AG10803 (cell line): Measurements from ENCODE around the gene C12orf43.
"Not testable (repeated sequence)": the region's sequence is repeated elsewhere in the genome, so short reads cannot be mapped to it uniquely, and the experiment has no call there.

ENCODE experiments used
- DNase-seq: peaks from one replicate; pipeline ENCODE4 v3.0.0; 2010; ENCODE audit warnings: low read depth
- H3K4me3 ChIP-seq: 2 replicates; pipeline ENCODE4 v1.5.1; 2011; ENCODE audit warnings: mild to moderate bottlenecking, low read length, control low read depth
- CTCF ChIP-seq: conservative IDR thresholded peaks from 2 replicates; pipeline ENCODE4 v1.5.1; 2011; ENCODE audit warnings: mild to moderate bottlenecking, low read length, control low read depth, inconsistent platforms

C12orf43 gene

DNA sequence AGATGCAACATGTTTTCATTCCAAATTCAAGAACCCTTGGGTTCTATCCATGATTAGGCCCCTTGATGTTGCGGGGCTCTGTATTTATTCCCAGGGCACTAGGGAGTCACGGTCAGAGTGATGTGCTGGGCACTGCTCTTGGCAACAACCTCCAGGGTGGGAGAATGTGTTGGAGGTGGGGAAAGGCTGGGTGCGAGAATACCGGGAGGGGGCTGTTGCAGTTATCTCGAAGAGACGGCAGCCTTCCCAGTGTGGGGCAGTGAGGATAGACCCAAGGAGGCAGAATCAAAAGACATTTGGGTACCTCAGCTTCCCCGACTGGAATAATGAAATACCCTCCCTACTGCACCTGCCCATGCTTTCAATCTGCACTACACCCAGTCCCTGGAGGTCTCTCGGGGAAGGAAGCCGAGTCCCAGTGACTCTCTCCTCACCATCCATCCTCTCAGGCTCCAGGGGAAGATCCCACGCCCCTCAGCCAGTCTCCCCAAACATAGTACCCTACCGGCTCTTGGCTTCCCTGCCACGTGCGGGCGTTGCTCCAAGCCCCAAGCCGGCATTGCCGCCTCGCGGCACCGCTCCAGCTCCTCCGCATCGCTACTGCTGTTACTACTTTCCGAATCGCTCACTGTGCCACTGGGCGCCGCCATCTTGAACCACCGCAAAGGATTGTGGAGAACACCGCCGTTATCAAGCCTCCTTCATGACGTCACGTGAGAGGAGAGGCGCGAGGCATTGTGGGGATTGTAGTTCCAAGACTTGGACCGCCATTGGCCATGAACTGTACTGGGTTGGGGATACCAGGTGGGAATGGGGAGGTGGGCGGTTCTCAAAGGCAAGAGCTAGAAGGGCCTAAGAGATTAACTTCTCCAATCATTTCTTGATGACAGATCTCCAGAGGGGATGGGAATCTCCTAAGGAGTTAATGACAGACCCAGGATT, at the start of gene C12orf43:
Gene C12orf43, minus strand, starts transcription at position 663 of the 942 bp plus-strand sequence. Its CDS starts 13 bp downstream, at position 650.
- peak; percentile 83 for DNase-seq
- TF ChIP-seq CTCF: no peak

DNA sequence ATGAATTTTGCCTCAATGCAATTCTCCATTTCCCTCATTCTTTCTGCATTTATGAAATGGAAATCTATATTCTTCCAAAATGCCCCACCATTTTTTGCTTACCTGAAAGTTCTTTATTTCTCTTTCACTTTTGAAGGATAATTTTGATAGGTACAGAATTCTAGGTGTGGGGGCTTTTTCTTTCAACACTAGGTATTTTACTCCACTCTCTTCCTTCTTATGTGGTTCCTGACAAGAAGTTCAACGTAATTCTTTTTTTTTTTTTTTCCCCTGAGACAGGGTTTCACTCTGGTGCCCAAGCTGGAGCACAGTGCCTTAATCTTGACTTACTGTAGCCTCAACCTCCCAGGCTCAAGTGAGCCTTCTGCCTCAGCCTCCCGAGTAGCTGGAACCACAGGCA, 49.1 kb upstream of the C12orf43 start:
- no peak overlapping the region for H3K4me3 ChIP-seq
- no peak for DNase-seq
- no peak for TF ChIP-seq CTCF

More for the DNA sequence above, at the start of gene C12orf43:
- H3K4me3 ChIP-seq: peak within 1 kb of the TSS; percentile 97

GRCh38 chr12:121064586-121064985, 48.3 kb upstream of the C12orf43 start:
- not testable (repeated sequence) for H3K4me3 ChIP-seq, DNase-seq

- no peak for TF ChIP-seq CTCF
- DNase-seq: no peak
Measured at GRCh38 chr12:121064116-121064515, 47.8 kb upstream of the C12orf43 start.

DNA sequence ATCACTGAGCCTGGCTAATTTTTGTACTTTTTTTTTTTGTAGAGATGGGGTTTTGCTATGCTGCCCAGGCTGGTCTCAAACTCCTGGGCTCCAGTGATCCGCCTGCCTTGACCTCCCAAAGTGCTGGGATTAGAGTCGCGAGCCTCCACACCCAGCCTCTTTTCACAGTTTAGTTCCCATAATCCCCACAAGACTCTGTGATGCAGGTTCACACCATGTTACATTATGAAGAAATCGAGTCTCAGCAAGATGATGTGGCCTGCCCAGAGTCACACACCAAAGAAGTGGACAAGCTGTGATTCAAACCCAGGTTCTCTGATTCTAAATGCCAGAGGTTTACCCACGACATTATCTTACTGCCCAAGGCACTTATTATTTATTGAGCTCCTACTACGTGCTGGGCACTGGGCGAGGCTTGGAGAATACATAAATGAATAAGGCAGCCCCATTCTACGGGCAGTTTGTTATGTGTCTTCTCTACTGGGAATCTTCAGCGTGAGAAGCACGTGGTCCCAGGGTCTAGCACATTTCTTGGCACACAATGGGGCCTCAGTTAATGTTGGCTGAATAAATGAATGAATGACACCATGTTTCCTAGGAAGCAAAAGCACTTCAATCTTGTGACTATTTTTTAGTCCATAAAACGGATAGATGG, 46.2 kb upstream of the C12orf43 start:
- no peak overlapping the region for H3K4me3 ChIP-seq

More at GRCh38 chr12:121064116-121064515, 47.8 kb upstream of the C12orf43 start:
- no peak overlapping the region for H3K4me3 ChIP-seq

GRCh38 chr12:121061831-121062230, 45.5 kb upstream of the C12orf43 start:
- peak; percentile 45 for TF ChIP-seq CTCF
- DNase-seq: peak; percentile 12
- H3K4me3 ChIP-seq: no peak overlapping the region

More for the DNA sequence above, 46.2 kb upstream of the C12orf43 start:
- no peak for DNase-seq
- TF ChIP-seq CTCF: no peak

DNA sequence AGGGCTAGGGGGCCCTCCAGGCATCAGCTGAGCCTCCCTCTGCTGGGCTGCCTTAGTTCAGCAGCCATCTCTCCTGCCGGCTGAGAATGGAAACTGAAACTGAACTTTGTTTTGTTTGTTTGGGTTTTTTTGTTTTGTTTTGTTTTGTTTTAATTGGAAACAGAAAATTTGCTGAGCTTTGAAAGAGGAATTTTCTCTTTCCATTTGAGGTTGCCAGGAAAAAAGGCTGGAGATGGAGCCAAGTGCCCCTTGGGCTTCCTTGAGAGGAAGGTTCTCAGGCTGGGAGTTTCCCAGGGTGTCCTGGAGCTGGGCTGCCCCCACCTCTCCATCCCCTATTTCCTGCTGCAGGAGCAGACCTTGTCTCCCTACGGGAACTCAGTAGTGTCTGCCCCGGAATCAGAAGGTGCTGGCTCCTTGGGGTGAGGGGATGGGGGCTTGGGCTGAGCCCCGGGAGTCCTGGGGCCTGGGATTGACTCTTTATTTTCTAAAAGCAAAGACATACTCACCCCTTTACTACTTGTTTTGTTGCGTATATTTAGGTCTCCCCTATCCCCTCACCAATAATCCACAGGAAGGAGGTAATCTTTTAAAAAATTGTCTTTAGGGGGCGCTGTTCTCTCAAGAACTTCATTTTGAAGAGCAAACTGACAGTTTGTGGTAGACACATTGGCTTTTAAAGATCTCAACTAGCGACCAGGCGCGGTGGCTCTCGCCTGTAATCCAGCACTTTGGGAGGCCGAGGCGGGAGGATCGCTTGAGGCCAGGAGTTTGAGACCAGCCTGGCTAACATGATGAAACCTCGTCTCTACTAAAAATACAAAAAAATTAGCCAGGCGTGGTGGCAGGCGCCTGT, 44.1 kb upstream of the C12orf43 start:
- peak overlapping the region; percentile 50 for H3K4me3 ChIP-seq
- peak; percentile 65 for TF ChIP-seq CTCF

More for the DNA sequence above, 44.1 kb upstream of the C12orf43 start:
- peak; percentile 41 for DNase-seq
